HG03135 (cell line): ENCODE measurements around the gene ATG16L2.
"Not testable (repeated sequence)": the region's sequence is repeated elsewhere in the genome, so short reads cannot be mapped to it uniquely, and the experiment has no call there.

Experiments used
- ATAC-seq: cut with Tn5 transposase; IDR thresholded peaks from one replicate; pipeline ENCODE4 v1.9.1; 2021; ENCODE audit warnings: mild to moderate bottlenecking, moderate library complexity; ENCODE audit not compliant: unreplicated experiment

ATG16L2 gene

DNA sequence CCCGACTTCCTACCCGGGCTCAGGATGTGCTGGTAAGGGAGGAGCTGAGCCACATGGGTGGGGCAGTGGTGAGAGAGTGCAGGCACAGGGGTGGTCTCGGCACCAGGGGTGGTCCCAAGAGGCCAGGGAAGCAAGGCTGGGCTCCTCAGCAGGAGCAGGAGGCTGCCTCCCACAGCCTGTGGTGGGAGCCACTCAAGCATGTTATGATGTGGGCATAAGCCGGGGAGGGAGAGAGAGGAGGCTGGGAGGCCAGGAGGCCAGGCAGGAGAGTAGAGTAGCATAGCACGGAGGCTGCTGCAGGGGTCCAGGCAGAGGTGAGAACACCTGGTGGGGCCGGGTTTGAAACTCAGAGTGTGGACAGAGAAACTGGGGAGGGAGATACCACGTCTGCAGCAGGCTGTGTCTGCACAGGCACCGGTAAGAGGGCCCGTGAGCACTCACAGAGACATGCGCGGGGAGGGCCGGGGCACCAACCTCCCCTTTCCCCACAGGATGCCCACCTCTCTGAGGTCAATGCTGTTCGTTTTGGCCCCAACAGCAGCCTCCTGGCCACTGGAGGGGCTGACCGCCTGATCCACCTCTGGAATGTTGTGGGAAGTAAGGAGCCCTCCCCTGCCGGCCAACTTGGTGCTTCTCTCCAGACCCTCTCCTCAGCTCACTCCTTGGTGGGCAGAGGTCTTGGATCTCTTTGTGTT is 10.7 kb downstream of the ATG16L2 start:
- no peak for ATAC-seq

- ATAC-seq, result no peak
Observed at GRCh38 chr11:72825661-72826060, 11.4 kb downstream of the ATG16L2 start.

GRCh38 chr11:72826191-72826941 is 12.2 kb downstream of the ATG16L2 start:
- ATAC-seq, result no peak

GRCh38 chr11:72826942-72827480 is 12.8 kb downstream of the ATG16L2 start:
- no peak for ATAC-seq

DNA sequence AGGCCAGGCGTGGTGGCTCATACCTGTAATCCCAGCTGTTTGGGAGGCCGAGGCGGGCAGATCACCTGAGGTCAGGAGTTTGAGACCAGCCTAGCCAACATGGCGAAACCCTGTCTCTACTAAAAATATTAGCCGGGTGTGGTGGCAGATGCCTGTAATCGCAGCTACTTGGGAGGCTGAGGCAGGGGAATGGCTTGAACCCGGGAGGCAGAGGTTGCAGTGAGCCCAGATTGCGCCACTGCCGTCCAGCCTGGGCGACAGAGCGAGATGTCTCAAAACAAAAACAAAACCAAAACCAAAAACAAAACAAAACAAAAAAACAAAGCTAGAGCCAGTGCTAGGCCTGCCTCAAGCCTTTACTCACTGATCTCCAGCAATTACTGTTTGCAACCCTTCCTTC is 13.4 kb downstream of the ATG16L2 start:
- not testable (repeated sequence) for ATAC-seq

GRCh38 chr11:72828081-72828567 is 13.9 kb downstream of the ATG16L2 start:
- no peak for ATAC-seq

DNA sequence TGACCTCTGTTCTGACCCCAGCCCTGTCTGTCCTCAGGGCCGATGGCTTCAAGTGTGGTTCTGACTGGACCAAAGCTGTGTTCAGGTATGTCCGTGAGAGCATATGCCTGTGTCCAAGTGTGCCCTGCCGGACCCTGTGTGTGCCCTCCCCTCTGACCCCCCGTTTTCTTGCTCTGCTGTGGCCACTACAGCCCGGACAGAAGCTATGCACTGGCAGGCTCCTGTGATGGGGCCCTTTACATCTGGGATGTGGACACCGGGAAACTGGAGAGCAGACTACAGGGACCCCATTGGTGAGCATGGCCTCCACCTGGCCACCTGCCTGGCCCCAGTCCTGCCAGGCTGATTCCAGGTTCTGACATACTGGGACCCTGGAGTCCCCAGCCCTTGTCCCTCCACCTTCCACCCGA is 14.5 kb downstream of the ATG16L2 start:
- ATAC-seq, result no peak

- no peak for ATAC-seq
Observed at GRCh38 chr11:72829178-72829577, 15.0 kb downstream of the ATG16L2 start.

DNA sequence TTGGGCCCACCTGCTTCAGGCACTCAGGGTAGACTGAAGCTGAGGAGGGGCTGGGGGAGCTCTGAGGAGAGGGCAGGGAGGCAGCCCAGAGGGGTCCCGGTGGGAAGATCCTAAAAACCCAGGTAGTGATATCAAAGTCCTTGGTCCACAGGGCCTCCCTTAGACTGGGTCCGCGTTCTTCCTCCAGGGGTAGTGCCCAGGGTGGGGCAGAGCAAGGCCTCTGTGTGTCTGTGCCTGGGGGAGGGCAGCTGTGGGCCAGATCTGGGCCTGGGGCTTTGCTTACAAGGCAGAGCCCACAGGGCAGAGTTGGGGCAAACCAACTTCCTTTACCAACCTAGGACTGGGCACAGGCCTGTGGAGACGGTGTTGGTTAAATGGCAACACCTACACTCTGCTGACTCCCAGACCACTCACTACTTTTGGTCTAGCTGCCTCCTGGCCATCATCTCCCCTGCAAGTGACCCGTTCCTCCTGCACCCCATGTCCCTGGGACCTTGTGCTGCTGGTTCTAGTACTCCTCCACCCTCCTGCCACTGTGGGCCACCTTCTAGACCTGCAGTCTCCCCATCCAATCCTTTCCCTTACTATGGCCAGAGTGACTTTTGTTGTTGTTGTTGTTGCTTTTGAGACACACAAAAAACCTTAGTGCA is 15.8 kb downstream of the ATG16L2 start:
- ATAC-seq, result no peak

DNA sequence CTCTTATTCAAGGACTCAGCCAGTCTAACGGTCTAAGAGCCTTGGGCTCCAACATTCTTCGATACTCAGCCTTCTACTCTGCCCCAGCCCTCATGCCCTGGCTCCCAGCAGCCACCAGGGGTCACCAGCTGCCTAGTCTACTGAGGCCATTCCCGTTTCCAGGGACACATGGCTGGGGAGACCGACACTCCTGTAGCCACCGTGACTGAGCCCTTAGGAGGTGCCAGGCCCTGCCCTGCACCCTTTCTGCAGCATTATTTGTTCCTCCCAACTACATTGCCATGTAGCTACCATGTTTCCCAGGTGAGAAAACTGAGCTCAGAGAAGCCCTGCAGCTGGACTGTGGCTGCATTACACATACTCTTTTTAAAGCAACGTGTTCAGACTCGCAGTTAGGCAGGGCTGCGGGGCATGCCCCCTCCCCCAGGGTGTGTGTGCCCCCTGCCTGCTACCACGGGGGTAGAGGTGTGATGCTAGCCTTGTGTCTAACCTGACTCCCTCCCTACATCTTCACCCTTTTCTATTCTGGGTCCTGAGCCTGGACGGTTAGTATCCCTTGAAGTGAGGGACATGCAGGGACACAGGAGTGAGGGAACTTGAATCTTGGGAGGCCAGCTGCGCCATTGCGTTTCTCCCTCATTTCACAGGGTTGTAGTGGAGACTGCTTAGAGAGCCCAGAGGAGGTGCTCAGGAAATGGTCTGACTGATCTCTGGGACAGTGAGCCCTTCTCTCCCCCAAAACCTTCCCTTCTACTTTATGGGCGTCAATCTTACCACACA is 17.5 kb downstream of the ATG16L2 start:
- ATAC-seq, result no peak

- ATAC-seq, result no peak
Observed at GRCh38 chr11:72832301-72833082, 18.3 kb downstream of the ATG16L2 start.

GRCh38 chr11:72833083-72833733 is 19.0 kb downstream of the ATG16L2 start:
- ATAC-seq, result no peak

DNA sequence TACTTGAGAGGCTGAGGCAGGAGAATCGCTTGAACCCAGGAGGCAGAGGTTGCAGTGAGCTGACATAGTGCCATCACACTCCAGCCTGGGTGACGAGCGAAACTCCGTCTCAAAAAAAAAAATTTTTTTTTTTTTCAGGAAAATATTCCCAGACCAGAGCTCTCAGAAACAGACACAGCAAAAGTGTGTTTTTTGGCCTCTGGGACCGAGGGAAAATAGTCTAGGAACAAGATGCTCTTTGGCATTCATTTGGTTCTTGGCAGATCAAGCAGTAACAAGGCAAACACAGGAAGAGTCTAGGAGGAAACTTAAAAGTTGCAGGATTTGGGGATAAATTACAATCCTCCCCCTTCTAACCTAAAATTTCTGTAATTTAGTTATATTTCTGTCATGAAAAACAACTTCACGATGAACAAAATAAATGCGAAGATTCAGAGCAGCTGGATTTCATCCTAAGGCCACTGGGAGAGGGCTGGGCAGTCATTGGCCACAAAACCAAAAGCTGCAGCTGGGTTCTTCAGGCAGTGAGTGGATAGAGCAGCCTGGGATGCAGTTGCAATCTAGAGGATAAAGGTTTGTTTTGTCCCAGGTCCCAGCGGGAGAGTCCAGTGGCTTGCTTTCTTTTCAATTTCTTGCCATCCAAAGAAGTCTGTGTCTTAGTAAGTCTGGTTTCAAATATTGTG is 19.7 kb downstream of the ATG16L2 start:
- ATAC-seq, result no peak

- ATAC-seq, result no peak
Observed at GRCh38 chr11:72834905-72835304, 20.7 kb downstream of the ATG16L2 start.

DNA sequence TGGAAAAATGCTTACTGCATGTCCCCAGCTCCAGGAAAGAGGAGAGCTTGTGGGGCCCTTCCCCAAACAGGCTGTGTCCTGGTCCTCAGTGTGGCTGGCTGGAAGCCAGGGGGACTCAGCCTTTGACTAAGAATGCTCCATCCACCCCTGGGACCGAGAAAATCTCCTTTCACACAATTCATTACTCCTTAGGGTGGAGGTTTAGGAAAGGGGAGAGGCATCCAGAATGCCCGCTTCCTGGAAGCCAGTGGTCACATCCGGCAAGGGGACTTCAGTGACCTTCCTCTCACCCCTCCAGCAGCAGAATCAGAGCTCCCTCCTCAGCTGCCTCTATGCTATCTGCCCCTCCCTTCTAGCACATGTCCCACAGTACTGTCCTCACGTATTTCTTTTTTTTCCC is 21.9 kb downstream of the ATG16L2 start:
- no peak for ATAC-seq

DNA sequence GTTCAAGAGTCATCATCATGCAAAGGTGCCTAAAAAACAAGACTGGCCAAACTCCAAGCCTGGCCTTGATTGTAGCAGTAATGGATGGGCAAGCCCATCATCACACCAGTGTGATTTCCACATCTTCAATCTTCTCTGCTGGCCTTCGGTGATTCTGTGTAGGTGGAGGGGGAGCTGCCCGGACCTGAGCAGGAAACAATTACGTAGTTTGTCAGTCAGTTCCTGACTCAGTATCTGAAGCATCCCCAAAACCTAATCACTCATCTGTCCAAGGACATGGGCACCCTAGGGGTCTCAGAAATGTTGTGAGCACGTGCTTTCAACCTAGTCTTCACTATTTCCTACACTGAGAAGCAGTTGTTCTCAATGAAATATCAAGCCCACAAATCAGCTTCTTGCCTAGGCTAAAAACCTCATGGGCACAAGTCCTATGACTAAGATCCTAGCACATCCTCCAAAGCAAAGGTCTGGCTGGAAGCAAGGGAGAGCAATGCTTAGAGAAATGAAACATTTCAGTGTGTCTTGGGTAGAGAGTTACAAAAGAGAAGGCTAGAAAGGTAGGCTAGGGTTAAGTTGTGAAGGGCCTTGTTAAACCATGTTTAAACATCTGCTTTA is 24.6 kb downstream of the ATG16L2 start:
- no peak for ATAC-seq

DNA sequence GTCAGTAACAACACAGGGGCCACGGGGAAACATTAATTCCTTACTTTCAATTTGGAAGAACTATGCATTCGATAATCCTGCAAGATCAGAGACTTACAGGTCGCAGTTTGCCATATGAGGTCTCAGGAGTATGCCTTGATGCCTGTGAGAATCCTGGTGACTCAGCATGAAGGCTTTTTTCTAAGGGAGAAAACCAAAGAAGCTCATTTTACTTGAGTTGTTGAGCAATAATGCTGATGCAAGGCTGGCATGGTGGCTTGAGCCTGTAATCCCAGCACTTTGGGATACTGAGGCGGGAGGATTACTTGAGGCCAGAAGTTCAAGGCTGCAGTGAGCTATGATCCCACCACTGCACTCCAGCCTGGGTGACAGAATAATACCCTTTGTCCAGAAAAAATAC is 26.6 kb downstream of the ATG16L2 start:
- ATAC-seq, result no peak

DNA sequence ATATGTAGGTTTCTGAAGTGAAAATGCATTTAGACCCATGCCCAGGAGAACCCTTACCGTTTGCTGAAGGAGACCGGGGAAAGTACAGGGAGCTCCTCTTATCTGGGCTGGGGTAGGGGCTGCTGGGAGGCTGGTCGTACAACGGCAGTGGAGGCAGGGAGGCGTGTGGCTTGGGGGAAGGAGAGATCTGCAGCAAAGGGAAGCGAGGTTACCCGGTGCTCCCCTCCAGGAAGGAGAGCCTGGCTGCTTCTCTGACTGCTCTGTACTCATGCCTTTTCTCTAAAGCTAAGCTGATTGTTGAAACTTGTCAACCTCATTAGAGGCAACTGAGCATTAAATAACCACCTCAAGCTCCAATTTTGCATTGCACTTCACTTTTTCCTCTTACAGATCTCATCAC is 27.2 kb downstream of the ATG16L2 start:
- no peak for ATAC-seq

GRCh38 chr11:72842126-72842525 is 27.9 kb downstream of the ATG16L2 start:
- no peak for ATAC-seq
